HepG2 (cell line): Measurements from ENCODE around the gene MTIF2. TPM values are rescaled to one million over a fixed set of nuclear protein-coding genes. Genes with fewer than 3 reads are reported as not detected.
A peak's percentile ranks its signal among the peaks of the same experiment; 100 is the strongest.

Source experiments
- ARID2 ChIP-seq: sonication (generic); formaldehyde crosslinking; IDR thresholded peaks from 2 replicates; pipeline ENCODE4 v1.8.1; 2022; ENCODE audit warnings: mild to moderate bottlenecking, missing genetic modification reagents, borderline replicate concordance
- EZH2 ChIP-seq: conservative IDR thresholded peaks from 2 replicates; pipeline ENCODE4 v1.6.1; 2012; ENCODE audit warnings: mild to moderate bottlenecking, low read depth, low read length, moderate library complexity
- HOXD1 ChIP-seq: sonication (generic); formaldehyde crosslinking; IDR thresholded peaks from 2 replicates; pipeline ENCODE4 v1.5.0; 2020; ENCODE audit warnings: missing genetic modification reagents
- NBN ChIP-seq: fragments of 450-650 bp; conservative IDR thresholded peaks from 2 replicates; pipeline ENCODE4 v1.6.1; 2017
- NRL ChIP-seq: sonication (generic); formaldehyde crosslinking; IDR thresholded peaks from 2 replicates; pipeline ENCODE4 v1.5.0; 2020; ENCODE audit warnings: missing genetic modification reagents, mild to moderate bottlenecking, moderate library complexity, borderline replicate concordance
- PHB2 ChIP-seq: fragments of 450-650 bp; IDR thresholded peaks from 2 replicates; pipeline ENCODE4 v1.6.1; 2018; ENCODE audit not compliant: partially characterized antibody
- SIX1 ChIP-seq: sonication (generic); formaldehyde crosslinking; IDR thresholded peaks from 2 replicates; pipeline ENCODE4 v1.4.0; 2020; ENCODE audit warnings: missing genetic modification reagents, borderline replicate concordance
- SMAD1 ChIP-seq: sonication (generic); formaldehyde crosslinking; IDR thresholded peaks from 2 replicates; pipeline ENCODE4 v1.4.0; 2020; ENCODE audit warnings: missing genetic modification reagents, low read depth, mild to moderate bottlenecking, borderline replicate concordance
- SRSF1 ChIP-seq: fragments of 200-400 bp; formaldehyde crosslinking; optimal IDR thresholded peaks from 2 replicates; pipeline ENCODE3; 2017; ENCODE audit warnings: mild to moderate bottlenecking, low read depth, low read length, moderate library complexity
- ZFX ChIP-seq: sonication (generic); formaldehyde crosslinking; IDR thresholded peaks from 2 replicates; pipeline ENCODE4 v1.4.0; 2020; ENCODE audit warnings: mild to moderate bottlenecking, low read depth, missing genetic modification reagents, moderate library complexity
- ZNF232 ChIP-seq: sonication (generic); formaldehyde crosslinking; IDR thresholded peaks from 2 replicates; pipeline ENCODE4 v1.4.0; 2020; ENCODE audit warnings: missing genetic modification reagents, borderline replicate concordance
- ZNF761 ChIP-seq: sonication (generic); formaldehyde crosslinking; conservative IDR thresholded peaks from 2 replicates; pipeline ENCODE4 v1.4.0; 2020; ENCODE audit warnings: mild to moderate bottlenecking, missing genetic modification reagents
- polyA plus RNA-seq, 8 experiments: library from polyadenylated mRNA; depleted of rRNA in 3 of 8; stranded (reverse) in 7 of 8; unstranded in 1 of 8; fragments of >200 nt; fragmentation: Illumina TruSeq in 4 of 8; extraction: Trizol in 4 of 8; gene quantifications; 2 replicates each; pipeline versions ENCODE4 v1.2.1 to v1.2.3, GENCODE V29; 2011 to 2016; ENCODE audit warnings: low read depth in 4 of 8, missing spikeins in 1 of 8, mixed read lengths in 1 of 8; ENCODE audit not compliant: insufficient read depth in 1 of 8
- total RNA-seq, 5 experiments: library from RNA; depleted of rRNA; stranded (reverse); fragments of >200 nt; fragmentation: Illumina TruSeq; extraction: Trizol; gene quantifications; 2 replicates each; pipeline ENCODE4 v1.2.3, GENCODE V29; 2016; ENCODE audit warnings: low read depth in 1 of 5
- TF ChIP-seq, protein P1 (sequence below): sonication (generic); formaldehyde crosslinking; IDR thresholded peaks from 2 replicates; pipeline ENCODE4 v1.4.0; 2020; ENCODE audit warnings: mild to moderate bottlenecking, missing genetic modification reagents
- TF ChIP-seq, protein P2 (sequence below): sonication (generic); formaldehyde crosslinking; IDR thresholded peaks from 2 replicates; pipeline ENCODE4 v1.4.0; 2020; ENCODE audit warnings: low read depth, mild to moderate bottlenecking, missing genetic modification reagents
- TF ChIP-seq, protein P3 (sequence below): sonication (generic); formaldehyde crosslinking; IDR thresholded peaks from 2 replicates; pipeline ENCODE4; 2020; ENCODE audit warnings: missing genetic modification reagents, mild to moderate bottlenecking, borderline replicate concordance
- TF ChIP-seq, protein P4 (sequence below): sonication (generic); formaldehyde crosslinking; IDR thresholded peaks from 2 replicates; pipeline ENCODE4 v1.5.0; 2020; ENCODE audit warnings: mild to moderate bottlenecking, missing genetic modification reagents
- TF ChIP-seq, protein P5 (sequence below): sonication (generic); formaldehyde crosslinking; IDR thresholded peaks from 2 replicates; pipeline ENCODE4 v1.4.0; 2020; ENCODE audit warnings: mild to moderate bottlenecking, missing genetic modification reagents, borderline replicate concordance

The MTIF2 gene
- total and polyA plus RNA-seq, 2 of the 13 experiments (the other 11 are each of a cell fraction or from before 2014, with no cell fraction given) = 32.1 to 92.1 TPM

DNA sequence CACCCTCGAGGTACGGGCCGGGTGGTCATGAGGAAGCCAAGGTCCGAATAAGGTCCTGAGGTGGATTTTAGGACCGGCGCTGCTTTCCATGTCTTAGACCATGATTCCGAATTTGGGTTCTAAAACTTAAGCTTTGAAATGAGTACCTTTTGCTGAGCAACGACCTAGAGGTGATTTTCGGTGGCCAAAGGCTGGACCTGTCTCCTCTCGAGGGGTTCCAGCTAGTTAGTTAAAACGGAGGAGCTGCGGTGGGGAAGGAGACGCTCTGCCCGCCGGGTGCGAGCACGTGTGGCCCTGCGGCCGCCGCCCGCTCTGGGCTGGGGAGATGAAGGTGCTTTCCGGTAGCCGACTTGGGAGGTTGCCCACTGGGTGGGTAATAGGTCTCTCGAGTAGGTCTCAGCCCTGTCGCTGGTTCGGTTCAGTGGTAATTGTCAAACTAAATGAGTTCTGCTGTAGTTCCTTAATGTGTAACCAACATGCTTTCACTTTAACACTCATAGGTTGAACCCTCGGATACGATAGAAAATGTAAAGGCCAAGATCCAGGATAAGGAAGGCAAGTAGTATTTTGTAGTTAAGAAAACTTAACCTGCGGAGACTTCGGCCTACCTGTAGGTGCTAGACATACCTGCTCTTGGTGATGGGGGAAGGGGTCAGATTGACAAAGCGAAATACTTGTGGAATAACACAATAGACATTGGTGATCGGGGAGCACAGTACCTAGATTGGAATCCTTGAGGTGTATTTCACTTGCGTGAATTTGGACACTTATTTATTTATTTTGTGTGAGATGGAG, 36.0 kb downstream of the MTIF2 start (continued):
- no peak for TF ChIP-seq SMAD1 (CRISPR knock-in tag)
- TF ChIP-seq EZH2 = no peak
- TF ChIP-seq, protein P1, sequence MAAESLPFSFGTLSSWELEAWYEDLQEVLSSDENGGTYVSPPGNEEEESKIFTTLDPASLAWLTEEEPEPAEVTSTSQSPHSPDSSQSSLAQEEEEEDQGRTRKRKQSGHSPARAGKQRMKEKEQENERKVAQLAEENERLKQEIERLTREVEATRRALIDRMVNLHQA = no peak
- TF ChIP-seq, protein P2, sequence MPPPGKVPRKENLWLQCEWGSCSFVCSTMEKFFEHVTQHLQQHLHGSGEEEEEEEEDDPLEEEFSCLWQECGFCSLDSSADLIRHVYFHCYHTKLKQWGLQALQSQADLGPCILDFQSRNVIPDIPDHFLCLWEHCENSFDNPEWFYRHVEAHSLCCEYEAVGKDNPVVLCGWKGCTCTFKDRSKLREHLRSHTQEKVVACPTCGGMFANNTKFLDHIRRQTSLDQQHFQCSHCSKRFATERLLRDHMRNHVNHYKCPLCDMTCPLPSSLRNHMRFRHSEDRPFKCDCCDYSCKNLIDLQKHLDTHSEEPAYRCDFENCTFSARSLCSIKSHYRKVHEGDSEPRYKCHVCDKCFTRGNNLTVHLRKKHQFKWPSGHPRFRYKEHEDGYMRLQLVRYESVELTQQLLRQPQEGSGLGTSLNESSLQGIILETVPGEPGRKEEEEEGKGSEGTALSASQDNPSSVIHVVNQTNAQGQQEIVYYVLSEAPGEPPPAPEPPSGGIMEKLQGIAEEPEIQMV (CRISPR knock-in tag) = 0 out of 2 replicates have a peak, but pooled peaks have one; percentile 24
- TF ChIP-seq ZNF761 (CRISPR knock-in tag) = peak; percentile 46; the same call in 1 of the 2 replicates
- TF ChIP-seq, protein P3, sequence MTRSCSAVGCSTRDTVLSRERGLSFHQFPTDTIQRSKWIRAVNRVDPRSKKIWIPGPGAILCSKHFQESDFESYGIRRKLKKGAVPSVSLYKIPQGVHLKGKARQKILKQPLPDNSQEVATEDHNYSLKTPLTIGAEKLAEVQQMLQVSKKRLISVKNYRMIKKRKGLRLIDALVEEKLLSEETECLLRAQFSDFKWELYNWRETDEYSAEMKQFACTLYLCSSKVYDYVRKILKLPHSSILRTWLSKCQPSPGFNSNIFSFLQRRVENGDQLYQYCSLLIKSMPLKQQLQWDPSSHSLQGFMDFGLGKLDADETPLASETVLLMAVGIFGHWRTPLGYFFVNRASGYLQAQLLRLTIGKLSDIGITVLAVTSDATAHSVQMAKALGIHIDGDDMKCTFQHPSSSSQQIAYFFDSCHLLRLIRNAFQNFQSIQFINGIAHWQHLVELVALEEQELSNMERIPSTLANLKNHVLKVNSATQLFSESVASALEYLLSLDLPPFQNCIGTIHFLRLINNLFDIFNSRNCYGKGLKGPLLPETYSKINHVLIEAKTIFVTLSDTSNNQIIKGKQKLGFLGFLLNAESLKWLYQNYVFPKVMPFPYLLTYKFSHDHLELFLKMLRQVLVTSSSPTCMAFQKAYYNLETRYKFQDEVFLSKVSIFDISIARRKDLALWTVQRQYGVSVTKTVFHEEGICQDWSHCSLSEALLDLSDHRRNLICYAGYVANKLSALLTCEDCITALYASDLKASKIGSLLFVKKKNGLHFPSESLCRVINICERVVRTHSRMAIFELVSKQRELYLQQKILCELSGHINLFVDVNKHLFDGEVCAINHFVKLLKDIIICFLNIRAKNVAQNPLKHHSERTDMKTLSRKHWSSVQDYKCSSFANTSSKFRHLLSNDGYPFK = 0 out of 2 replicates have a peak, but pooled peaks have one; percentile 4
- no peak; the same call in 1 of the 2 replicates for TF ChIP-seq ARID2 (CRISPR knock-in tag)
- TF ChIP-seq ZFX (CRISPR knock-in tag) = peak; percentile 53
- TF ChIP-seq, protein P4, sequence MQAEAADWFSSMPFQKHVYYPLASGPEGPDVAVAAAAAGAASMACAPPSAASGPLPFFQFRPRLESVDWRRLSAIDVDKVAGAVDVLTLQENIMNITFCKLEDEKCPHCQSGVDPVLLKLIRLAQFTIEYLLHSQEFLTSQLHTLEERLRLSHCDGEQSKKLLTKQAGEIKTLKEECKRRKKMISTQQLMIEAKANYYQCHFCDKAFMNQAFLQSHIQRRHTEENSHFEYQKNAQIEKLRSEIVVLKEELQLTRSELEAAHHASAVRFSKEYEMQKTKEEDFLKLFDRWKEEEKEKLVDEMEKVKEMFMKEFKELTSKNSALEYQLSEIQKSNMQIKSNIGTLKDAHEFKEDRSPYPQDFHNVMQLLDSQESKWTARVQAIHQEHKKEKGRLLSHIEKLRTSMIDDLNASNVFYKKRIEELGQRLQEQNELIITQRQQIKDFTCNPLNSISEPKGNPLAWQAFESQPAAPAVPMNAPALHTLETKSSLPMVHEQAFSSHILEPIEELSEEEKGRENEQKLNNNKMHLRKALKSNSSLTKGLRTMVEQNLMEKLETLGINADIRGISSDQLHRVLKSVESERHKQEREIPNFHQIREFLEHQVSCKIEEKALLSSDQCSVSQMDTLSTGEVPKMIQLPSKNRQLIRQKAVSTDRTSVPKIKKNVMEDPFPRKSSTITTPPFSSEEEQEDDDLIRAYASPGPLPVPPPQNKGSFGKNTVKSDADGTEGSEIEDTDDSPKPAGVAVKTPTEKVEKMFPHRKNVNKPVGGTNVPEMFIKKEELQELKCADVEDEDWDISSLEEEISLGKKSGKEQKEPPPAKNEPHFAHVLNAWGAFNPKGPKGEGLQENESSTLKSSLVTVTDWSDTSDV (CRISPR knock-in tag) = peak; percentile 80; the same call in 1 of the 2 replicates
- TF ChIP-seq NRL = peak; percentile 31; the same call in 1 of the 2 replicates
- TF ChIP-seq, protein P5, sequence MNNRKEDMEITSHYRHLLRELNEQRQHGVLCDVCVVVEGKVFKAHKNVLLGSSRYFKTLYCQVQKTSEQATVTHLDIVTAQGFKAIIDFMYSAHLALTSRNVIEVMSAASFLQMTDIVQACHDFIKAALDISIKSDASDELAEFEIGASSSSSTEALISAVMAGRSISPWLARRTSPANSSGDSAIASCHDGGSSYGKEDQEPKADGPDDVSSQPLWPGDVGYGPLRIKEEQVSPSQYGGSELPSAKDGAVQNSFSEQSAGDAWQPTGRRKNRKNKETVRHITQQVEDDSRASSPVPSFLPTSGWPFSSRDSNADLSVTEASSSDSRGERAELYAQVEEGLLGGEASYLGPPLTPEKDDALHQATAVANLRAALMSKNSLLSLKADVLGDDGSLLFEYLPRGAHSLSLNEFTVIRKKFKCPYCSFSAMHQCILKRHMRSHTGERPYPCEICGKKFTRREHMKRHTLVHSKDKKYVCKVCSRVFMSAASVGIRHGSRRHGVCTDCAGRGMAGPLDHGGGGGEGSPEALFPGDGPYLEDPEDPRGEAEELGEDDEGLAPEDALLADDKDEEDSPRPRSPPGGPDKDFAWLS (CRISPR knock-in tag) = peak; percentile 96; the same call in 1 of the 2 replicates
- no peak for TF ChIP-seq PHB2
- TF ChIP-seq HOXD1 = peak; percentile 79; the same call in 1 of the 2 replicates
- TF ChIP-seq ZNF232 (CRISPR knock-in tag) = peak; percentile 7; the same call in 1 of the 2 replicates
- TF ChIP-seq NBN = no peak
- TF ChIP-seq SIX1 (CRISPR knock-in tag) = 0 out of 2 replicates have a peak, but pooled peaks have one; percentile 20
- TF ChIP-seq SRSF1 = no peak
